Heart left ventricle (tissue), 16 donors: ENCODE measurements around the gene NR2F1-AS1. TPM values are rescaled to one million over a fixed set of nuclear protein-coding genes. Genes with fewer than 3 reads are reported as not detected.

Experiments used
- ATAC-seq, 4 donors: fragments of 200-7000 bp; cut with Tn5 transposase; one replicate each; pipeline ENCODE4 v1.9.1; 2020 to 2022; ENCODE audit warnings: moderate library complexity in 4 of 4, mild to moderate bottlenecking in 3 of 4, moderate number of reproducible peaks in 1 of 4
- DNase-seq, 5 donors: peaks; one replicate each; pipeline ENCODE4 v3.0.0-alpha.2; 2020
- H3K27ac ChIP-seq, 12 donors: fragments of 200-600 bp; sonication (generic) in 4 of 12; one replicate each; pipeline versions ENCODE4 v1.5.0 to v1.8.0; 2016 to 2022; ENCODE audit warnings: mild to moderate bottlenecking in 2 of 12
- H3K27me3 ChIP-seq, 9 donors: fragments of 200-600 bp; sonication (generic) in 2 of 9; one replicate each; pipeline versions ENCODE4 v1.5.1 to v1.8.0; 2016 to 2022; ENCODE audit warnings: mild to moderate bottlenecking in 3 of 9
- H3K36me3 ChIP-seq, 9 donors: fragments of 200-600 bp; sonication (generic) in 2 of 9; one replicate each; pipeline versions ENCODE4 v1.5.0 to v1.8.0; 2018 to 2022; ENCODE audit warnings: mild to moderate bottlenecking in 2 of 9
- H3K4me1 ChIP-seq, 12 donors: fragments of 200-600 bp; sonication (generic) in 4 of 12; one replicate each; pipeline versions ENCODE4 v1.5.0 to v1.8.0; 2016 to 2022; ENCODE audit warnings: mild to moderate bottlenecking in 3 of 12
- H3K4me3 ChIP-seq, 12 donors: fragments of 200-600 bp; sonication (generic) in 4 of 12; one replicate each; pipeline versions ENCODE4 v1.5.0 to v1.8.0; 2017 to 2022; ENCODE audit warnings: mild to moderate bottlenecking in 9 of 12, moderate library complexity in 4 of 12
- H3K9me3 ChIP-seq, 12 donors: fragments of 200-600 bp; sonication (generic) in 4 of 12; one replicate each; pipeline versions ENCODE4 v1.5.0 to v1.8.0; 2016 to 2022; ENCODE audit warnings: mild to moderate bottlenecking in 1 of 12
- POLR2A ChIP-seq, 2 donors: fragments of 450-650 bp; IDR thresholded peaks; one replicate each; pipeline ENCODE4 v1.6.1; 2017; ENCODE audit warnings: antibody characterized with exemption in 2 of 2, mild to moderate bottlenecking in 2 of 2, moderate library complexity in 2 of 2
- WGBS, 4 donors: extraction: QIAGEN DNeasy Blood & Tissue Kit in 2 of 4; methylation state at CpG; one replicate each; pipeline versions ENCODE4 v1.1.5 to v1.1.7; 2013 to 2018; 5-methylcytosine and 5-hydroxymethylcytosine counted together
- intact Hi-C, 10 donors: fragments of 100-400 bp; cut with DNase I; formaldehyde crosslinking; loops; one replicate each; pipeline versions ENCODE4 v1.11.1 to v1.14.2; 2022
- microRNA counts, 2 donors: library from miRNA; unstranded; fragments of <30 nt; microRNA quantifications; one replicate each; lab custom pipeline; 2016
- polyA plus RNA-seq, 2 donors: library from polyadenylated mRNA; stranded (reverse); fragments of 200-250 nt; gene quantifications; one replicate each; pipeline ENCODE4 v1.2.3, GENCODE V29; 2013
- total RNA-seq, 9 donors: library from RNA; depleted of rRNA in 2 of 9; stranded (reverse); fragments of >200 nt in 2 of 9; fragmentation: NEBNext Ultra II Directional in 3 of 9; extraction: Animal tissue kit (Norgen Biotek cat#: 25700) in 3 of 9; gene quantifications; one replicate each; pipeline versions ENCODE4 v1.1.0 to v1.2.4, GENCODE V29; 2016 to 2023
- TF ChIP-seq, protein P1 (sequence below), 12 donors: fragments of 200-600 bp; sonication (generic) in 4 of 12; IDR thresholded peaks; one replicate each; pipeline versions ENCODE4 v1.5.0 to v1.8.0; 2018 to 2022; ENCODE audit warnings: antibody characterized with exemption in 12 of 12, mild to moderate bottlenecking in 5 of 12
- donor health status: ischemic (EF 13 %, LVEDD 7.1; RV severe dilation, severe dysfunction).
- donor health status: healthy with polysubstance abuse.
- donor health status: DM: no; HTN: yes; CAD: no.
- donor health status: DM: no; HTN: no; CAD: no.
- donor health status: ischemic (EF 25% LVEDD 6.9; RV normal size, moderate dysfunction).
- donor health status: ischemic (EF 25% LVEDD 5.7; RV mildly dilated, moderate dysfunction).
- donor health status: healthy.
- donor health status: DM: yes; HTN: yes; CAD: no.
- donor health status: ischemic (EF 35%, LVEDD 5.7; RV mildly dilated, moderate dysfunction).
- donor health status: nonischemic (EF 11% LVEDD 7.7; RV severe dilation, severe dysfunction).
- donor health status: DM: yes; HTN: yes; CAD: no.
- donor health status: PGD.
- donor health status: ischemic (EF 29% LVEDD 5.4; RV normal size, mild dysfunction).
- donor health status: nonischemic (EF 23%, LVEDD 6.1; RV moderate dilation, normal function).

Gene NR2F1-AS1
- total and polyA plus RNA-seq, 11 donors = 0.17 to 4.5 (median 0.67) TPM; not detected in 3

DNA sequence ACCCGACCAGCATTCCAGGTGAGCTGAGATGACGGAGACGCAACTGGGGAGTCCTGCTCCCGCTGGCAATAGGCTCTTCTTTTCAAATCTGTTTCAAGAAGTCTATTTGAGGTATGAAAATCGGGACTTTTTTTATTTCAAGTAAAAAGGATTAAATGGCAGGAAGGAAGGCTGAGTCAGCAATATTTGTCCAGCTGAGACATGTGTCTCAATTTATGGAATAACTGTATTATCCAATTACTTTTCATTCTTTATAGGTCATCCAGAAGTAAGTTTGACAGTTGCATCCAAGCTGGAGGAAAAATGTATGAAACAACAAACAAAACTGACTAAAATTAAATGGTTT lies 221.1 kb downstream of the NR2F1-AS1 start:
- no peak overlapping the region for H3K4me3 ChIP-seq
- WGBS, 4 donors = 32 to 38% (median 35%) methylated on average over 5 of the region's 5 CpGs
- H3K9me3 ChIP-seq = peaks cover 0 to 5% (median 0%) of the 10 kb centered on the region in 12 donors
- H3K27ac ChIP-seq = no peak overlapping the region
- no peak for DNase-seq
- intact Hi-C loops = no loop called here
- H3K4me1 ChIP-seq = peaks cover 0 to 9% (median 1%) of the 10 kb centered on the region in 12 donors
- H3K27me3 ChIP-seq = no peaks in the 10 kb centered on the region
- ATAC-seq = no peak
- no peaks in the 10 kb centered on the region for H3K36me3 ChIP-seq
- TF ChIP-seq, protein P1, sequence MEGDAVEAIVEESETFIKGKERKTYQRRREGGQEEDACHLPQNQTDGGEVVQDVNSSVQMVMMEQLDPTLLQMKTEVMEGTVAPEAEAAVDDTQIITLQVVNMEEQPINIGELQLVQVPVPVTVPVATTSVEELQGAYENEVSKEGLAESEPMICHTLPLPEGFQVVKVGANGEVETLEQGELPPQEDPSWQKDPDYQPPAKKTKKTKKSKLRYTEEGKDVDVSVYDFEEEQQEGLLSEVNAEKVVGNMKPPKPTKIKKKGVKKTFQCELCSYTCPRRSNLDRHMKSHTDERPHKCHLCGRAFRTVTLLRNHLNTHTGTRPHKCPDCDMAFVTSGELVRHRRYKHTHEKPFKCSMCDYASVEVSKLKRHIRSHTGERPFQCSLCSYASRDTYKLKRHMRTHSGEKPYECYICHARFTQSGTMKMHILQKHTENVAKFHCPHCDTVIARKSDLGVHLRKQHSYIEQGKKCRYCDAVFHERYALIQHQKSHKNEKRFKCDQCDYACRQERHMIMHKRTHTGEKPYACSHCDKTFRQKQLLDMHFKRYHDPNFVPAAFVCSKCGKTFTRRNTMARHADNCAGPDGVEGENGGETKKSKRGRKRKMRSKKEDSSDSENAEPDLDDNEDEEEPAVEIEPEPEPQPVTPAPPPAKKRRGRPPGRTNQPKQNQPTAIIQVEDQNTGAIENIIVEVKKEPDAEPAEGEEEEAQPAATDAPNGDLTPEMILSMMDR (IDR thresholded peaks at IDR 0.05) = no peak
- no peak for TF ChIP-seq POLR2A (IDR thresholded peaks at IDR 0.05)

MicroRNA genes within 50 kb of the gene (microRNA counts, 767-probe panel; counts per million panel counts)
- microRNA hsa-miR-2277-3p (lab: Ali Mortazavi, UCI) = 0 to 71.6 counts per million in 2 donors
- 0 to 71.6 counts per million in 2 donors for microRNA hsa-miR-2277-5p (lab: Ali Mortazavi, UCI)

Other genes starting within 250 kb of the NR2F1-AS1 start
- 10 to 100 TPM in 1 of 9 donors, 1 to 10 TPM in 1, under 1 TPM in 4, not detected in 3; 0.37 to 13.5 (median 0.68) TPM for gene NR2F1, start 2.0 kb upstream of the NR2F1-AS1 start, total RNA-seq
- under 1 TPM; 0.46 to 0.65 TPM for gene NR2F1, start 2.0 kb upstream of the NR2F1-AS1 start, polyA plus RNA-seq
- gene POU5F2, start 160.4 kb upstream of the NR2F1-AS1 start, total RNA-seq = under 1 TPM; 0.19 to 0.88 (median 0.25) TPM
- gene POU5F2, start 160.4 kb upstream of the NR2F1-AS1 start, polyA plus RNA-seq = under 1 TPM; 0.03 to 0.27 TPM